ENCODE data around the gene NLRP14. TPM values are rescaled to one million over a fixed set of nuclear protein-coding genes. Genes with fewer than 3 reads are reported as not detected.

The NLRP14 gene
- not detected for polyA plus RNA-seq (2012; ENCODE audit: missing spikeins)

GRCh38 chr11:7020183-7020917, at the start of gene NLRP14, which contains the start of gene ZNF214:
NLRP14 (plus strand) TSS chr11:7020479; CDS start chr11:7038587, 18,108 bp downstream.
ZNF214 (minus strand) TSS chr11:7020346; CDS start chr11:7002835, 17,511 bp downstream.
- no peak for TF ChIP-seq TAF1 (IDR thresholded peaks at IDR 0.05; ENCODE audit: borderline replicate concordance, low read depth, low read length)
- no peak for TF ChIP-seq POLR2A (IDR thresholded peaks at IDR 0.05; ENCODE audit: low read depth, low read length)
- TF ChIP-seq POLR2AphosphoS5 (IDR thresholded peaks at IDR 0.05; ENCODE audit: low read depth, low read length): no peak
- FAIRE-seq: peak; percentile 89
- DNase-seq (ENCODE audit: insufficient read length): no peak

- no peak for FAIRE-seq
- no peak for TF ChIP-seq POLR2A (IDR thresholded peaks at IDR 0.05; ENCODE audit: low read depth, low read length)
- TF ChIP-seq POLR2AphosphoS5 (IDR thresholded peaks at IDR 0.05; ENCODE audit: low read depth, low read length): no peak
- no peak for TF ChIP-seq TAF1 (IDR thresholded peaks at IDR 0.05; ENCODE audit: borderline replicate concordance, low read depth, low read length)
- DNase-seq (ENCODE audit: insufficient read length): no peak
Observed at GRCh38 chr11:6979365-6979764, 40.9 kb upstream of the NLRP14 start.

- no peak for TF ChIP-seq POLR2AphosphoS5 (IDR thresholded peaks at IDR 0.05; ENCODE audit: low read depth, low read length)
- no peak for TF ChIP-seq TAF1 (IDR thresholded peaks at IDR 0.05; ENCODE audit: borderline replicate concordance, low read depth, low read length)
- TF ChIP-seq POLR2A (IDR thresholded peaks at IDR 0.05; ENCODE audit: low read depth, low read length): no peak
- peak; percentile 30 for FAIRE-seq
- no peak for DNase-seq (ENCODE audit: insufficient read length)
Observed at GRCh38 chr11:6986487-6986886, 33.8 kb upstream of the NLRP14 start.

GRCh38 chr11:6988506-6988905, 31.8 kb upstream of the NLRP14 start:
- no peak for FAIRE-seq

GRCh38 chr11:6991227-6991626, 29.1 kb upstream of the NLRP14 start:
- no peak for TF ChIP-seq POLR2A (IDR thresholded peaks at IDR 0.05; ENCODE audit: low read depth, low read length)
- no peak for DNase-seq (ENCODE audit: insufficient read length)
- no peak for FAIRE-seq

More at GRCh38 chr11:6988506-6988905, 31.8 kb upstream of the NLRP14 start:
- DNase-seq (ENCODE audit: insufficient read length): no peak
- no peak for TF ChIP-seq POLR2AphosphoS5 (IDR thresholded peaks at IDR 0.05; ENCODE audit: low read depth, low read length)
- no peak for TF ChIP-seq POLR2A (IDR thresholded peaks at IDR 0.05; ENCODE audit: low read depth, low read length)
- TF ChIP-seq TAF1 (IDR thresholded peaks at IDR 0.05; ENCODE audit: borderline replicate concordance, low read depth, low read length): no peak

- no peak for DNase-seq (ENCODE audit: insufficient read length)
- FAIRE-seq: peak; percentile 70
- no peak for TF ChIP-seq POLR2AphosphoS5 (IDR thresholded peaks at IDR 0.05; ENCODE audit: low read depth, low read length)
- TF ChIP-seq POLR2A (IDR thresholded peaks at IDR 0.05; ENCODE audit: low read depth, low read length): no peak
- TF ChIP-seq TAF1 (IDR thresholded peaks at IDR 0.05; ENCODE audit: borderline replicate concordance, low read depth, low read length): no peak
Observed at GRCh38 chr11:6992026-6992425, 28.3 kb upstream of the NLRP14 start.

- FAIRE-seq (no peak), DNase-seq (ENCODE audit: insufficient read length) (no peak)
- TF ChIP-seq POLR2A (IDR thresholded peaks at IDR 0.05; ENCODE audit: low read depth, low read length) (no peak), POLR2AphosphoS5 (IDR thresholded peaks at IDR 0.05; ENCODE audit: low read depth, low read length) (no peak), TAF1 (IDR thresholded peaks at IDR 0.05; ENCODE audit: borderline replicate concordance, low read depth, low read length) (no peak)
Observed at GRCh38 chr11:6992457-6993417, 27.5 kb upstream of the NLRP14 start.

- FAIRE-seq: no peak
Observed at GRCh38 chr11:6995703-6996102, 24.6 kb upstream of the NLRP14 start.

GRCh38 chr11:7004482-7004881, 15.8 kb upstream of the NLRP14 start:
- no peak for TF ChIP-seq TAF1 (IDR thresholded peaks at IDR 0.05; ENCODE audit: borderline replicate concordance, low read depth, low read length)
- no peak for TF ChIP-seq POLR2AphosphoS5 (IDR thresholded peaks at IDR 0.05; ENCODE audit: low read depth, low read length)
- TF ChIP-seq POLR2A (IDR thresholded peaks at IDR 0.05; ENCODE audit: low read depth, low read length): no peak
- FAIRE-seq (peak; percentile 75), DNase-seq (ENCODE audit: insufficient read length) (no peak)

More at GRCh38 chr11:6995703-6996102, 24.6 kb upstream of the NLRP14 start:
- DNase-seq (ENCODE audit: insufficient read length): no peak
- no peak for TF ChIP-seq TAF1 (IDR thresholded peaks at IDR 0.05; ENCODE audit: borderline replicate concordance, low read depth, low read length)
- no peak for TF ChIP-seq POLR2A (IDR thresholded peaks at IDR 0.05; ENCODE audit: low read depth, low read length)
- no peak for TF ChIP-seq POLR2AphosphoS5 (IDR thresholded peaks at IDR 0.05; ENCODE audit: low read depth, low read length)

GRCh38 chr11:7014118-7014517, 6.2 kb upstream of the NLRP14 start:
- TF ChIP-seq TAF1 (IDR thresholded peaks at IDR 0.05; ENCODE audit: borderline replicate concordance, low read depth, low read length) (no peak), POLR2A (IDR thresholded peaks at IDR 0.05; ENCODE audit: low read depth, low read length) (no peak), POLR2AphosphoS5 (IDR thresholded peaks at IDR 0.05; ENCODE audit: low read depth, low read length) (no peak)
- peak; percentile 56 for FAIRE-seq
- DNase-seq (ENCODE audit: insufficient read length): no peak

- DNase-seq (ENCODE audit: insufficient read length) (no peak), FAIRE-seq (no peak)
- TF ChIP-seq TAF1 (IDR thresholded peaks at IDR 0.05; ENCODE audit: borderline replicate concordance, low read depth, low read length): no peak
- TF ChIP-seq POLR2AphosphoS5 (IDR thresholded peaks at IDR 0.05; ENCODE audit: low read depth, low read length): no peak
- no peak for TF ChIP-seq POLR2A (IDR thresholded peaks at IDR 0.05; ENCODE audit: low read depth, low read length)
Observed at GRCh38 chr11:7016011-7016410, 4.3 kb upstream of the NLRP14 start.
